GM10266 (cell line): ENCODE data around the gene ITPK1.

Experiments used
- DNase-seq: peaks from one replicate; pipeline ENCODE4 v3.0.0; 2012; ENCODE audit errors: extremely low spot score
- TF ChIP-seq, protein P1 (sequence below): IDR thresholded peaks from 2 replicates; pipeline ENCODE4 v1.5.1; 2012; ENCODE audit warnings: mild to moderate bottlenecking, low read depth; ENCODE audit not compliant: control insufficient read depth, insufficient read depth; ENCODE audit errors: missing control alignments

ITPK1 gene

DNA sequence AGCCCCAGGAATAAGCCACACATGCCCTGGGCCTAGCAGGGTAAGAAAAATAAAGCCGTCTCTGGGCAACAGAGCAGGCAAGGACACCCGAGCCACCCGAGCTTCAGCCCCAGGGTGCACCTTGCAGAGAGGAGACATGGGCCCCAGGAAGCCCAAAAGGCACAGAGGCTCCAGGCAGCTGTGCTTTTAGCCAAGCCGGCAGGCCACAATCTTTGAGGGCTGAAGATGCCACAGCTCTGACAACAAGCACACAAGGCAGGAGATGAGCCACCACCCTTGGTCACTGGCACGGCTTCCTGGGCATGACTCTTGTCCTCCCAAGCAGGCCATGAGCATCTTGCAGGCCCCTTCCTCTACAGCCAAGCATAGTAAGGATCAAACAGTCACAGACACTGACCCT is 86.3 kb downstream of the ITPK1 start:
- no peak for DNase-seq
- TF ChIP-seq, protein P1, sequence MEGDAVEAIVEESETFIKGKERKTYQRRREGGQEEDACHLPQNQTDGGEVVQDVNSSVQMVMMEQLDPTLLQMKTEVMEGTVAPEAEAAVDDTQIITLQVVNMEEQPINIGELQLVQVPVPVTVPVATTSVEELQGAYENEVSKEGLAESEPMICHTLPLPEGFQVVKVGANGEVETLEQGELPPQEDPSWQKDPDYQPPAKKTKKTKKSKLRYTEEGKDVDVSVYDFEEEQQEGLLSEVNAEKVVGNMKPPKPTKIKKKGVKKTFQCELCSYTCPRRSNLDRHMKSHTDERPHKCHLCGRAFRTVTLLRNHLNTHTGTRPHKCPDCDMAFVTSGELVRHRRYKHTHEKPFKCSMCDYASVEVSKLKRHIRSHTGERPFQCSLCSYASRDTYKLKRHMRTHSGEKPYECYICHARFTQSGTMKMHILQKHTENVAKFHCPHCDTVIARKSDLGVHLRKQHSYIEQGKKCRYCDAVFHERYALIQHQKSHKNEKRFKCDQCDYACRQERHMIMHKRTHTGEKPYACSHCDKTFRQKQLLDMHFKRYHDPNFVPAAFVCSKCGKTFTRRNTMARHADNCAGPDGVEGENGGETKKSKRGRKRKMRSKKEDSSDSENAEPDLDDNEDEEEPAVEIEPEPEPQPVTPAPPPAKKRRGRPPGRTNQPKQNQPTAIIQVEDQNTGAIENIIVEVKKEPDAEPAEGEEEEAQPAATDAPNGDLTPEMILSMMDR = no peak

GRCh38 chr14:93028724-93029076 is 87.0 kb downstream of the ITPK1 start:
- DNase-seq = no peak
- TF ChIP-seq, protein P1 = no peak

DNA sequence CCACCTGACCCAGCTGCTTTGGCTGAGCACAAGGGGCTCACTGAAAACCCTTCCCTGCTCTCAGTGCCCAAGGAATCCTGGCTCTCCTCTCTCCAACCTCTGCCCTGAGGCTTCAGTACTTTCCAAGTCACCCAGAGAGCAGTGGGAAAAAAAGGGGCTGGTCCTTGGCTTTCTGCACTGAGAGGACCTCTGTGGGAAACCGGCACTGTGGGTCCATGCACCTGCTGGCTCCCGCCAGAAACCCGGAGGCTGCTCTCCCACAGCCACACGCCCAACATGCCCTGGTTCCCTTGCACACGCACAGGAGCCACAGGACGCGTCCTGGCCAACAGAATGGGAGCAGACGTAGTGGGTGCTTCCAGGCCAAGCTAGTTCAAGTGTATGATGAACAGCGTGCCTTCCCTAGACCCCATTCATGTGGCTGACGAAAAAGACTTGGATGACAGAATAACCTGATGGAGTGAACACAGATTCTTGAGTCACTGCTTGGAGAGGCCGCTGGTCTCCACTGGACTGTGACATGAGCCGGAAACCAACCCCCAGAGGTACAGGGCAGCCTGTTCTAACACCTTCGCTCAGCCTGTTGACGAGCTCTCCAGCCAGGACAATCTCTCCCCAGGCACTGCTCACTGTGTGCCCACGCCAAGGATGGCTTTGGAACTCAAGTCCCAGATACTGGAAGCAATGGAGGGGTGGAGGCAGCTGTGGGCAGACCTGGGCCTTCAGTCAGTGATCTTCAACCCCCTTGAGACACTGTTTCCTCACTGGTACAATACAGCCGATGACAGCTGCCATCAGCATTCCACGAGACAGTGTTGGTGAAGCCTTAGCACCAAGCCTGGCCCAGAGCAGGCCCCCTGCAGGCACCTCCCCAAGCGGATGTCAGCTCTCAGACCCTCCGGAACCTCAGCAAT is 87.7 kb downstream of the ITPK1 start:
- TF ChIP-seq, protein P1 = no peak
- DNase-seq = no peak

DNA sequence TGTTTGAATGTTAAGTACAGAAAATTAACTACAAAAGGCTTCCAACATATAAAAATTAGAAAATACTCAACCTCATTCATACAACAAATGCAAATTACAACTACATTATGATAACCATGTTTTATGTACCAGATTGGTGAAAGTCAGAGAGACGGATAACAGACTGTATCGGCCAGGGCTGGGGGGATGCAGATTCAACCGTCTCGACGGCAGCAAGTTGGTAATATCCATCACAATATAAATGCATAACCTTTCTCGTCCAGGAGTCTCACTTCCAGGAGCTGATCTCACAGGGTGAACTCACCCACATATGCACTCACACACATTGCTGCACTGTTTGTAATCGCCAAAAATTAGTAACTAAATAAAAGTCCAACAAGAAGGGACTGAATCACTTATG is 89.4 kb downstream of the ITPK1 start:
- TF ChIP-seq, protein P1 = no peak
- no peak for DNase-seq

DNA sequence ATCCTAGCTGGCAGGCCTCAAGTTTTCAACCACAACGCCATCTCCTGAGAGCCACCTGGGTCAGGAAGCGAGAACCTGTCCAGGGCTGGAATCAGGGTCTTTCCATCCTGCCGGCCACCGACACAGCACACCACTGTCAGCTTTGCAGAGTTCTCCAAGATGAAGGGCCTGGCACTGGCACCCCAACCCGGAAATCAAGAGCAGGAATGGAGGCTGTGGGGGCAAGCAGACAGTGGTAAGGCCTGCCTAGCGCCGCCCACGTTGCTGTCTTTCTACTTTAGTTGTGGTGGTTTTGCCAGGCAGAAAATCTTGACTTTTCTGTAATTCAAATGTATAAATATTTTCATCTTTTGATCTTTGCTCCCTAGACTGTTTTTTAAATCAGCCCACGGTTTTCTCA is 90.7 kb downstream of the ITPK1 start:
- no peak for DNase-seq
- TF ChIP-seq, protein P1 = no peak

- TF ChIP-seq, protein P1 = no peak
- no peak for DNase-seq
These were observed 91.2 kb downstream of the ITPK1 start for GRCh38 chr14:93024493-93024892.

DNA sequence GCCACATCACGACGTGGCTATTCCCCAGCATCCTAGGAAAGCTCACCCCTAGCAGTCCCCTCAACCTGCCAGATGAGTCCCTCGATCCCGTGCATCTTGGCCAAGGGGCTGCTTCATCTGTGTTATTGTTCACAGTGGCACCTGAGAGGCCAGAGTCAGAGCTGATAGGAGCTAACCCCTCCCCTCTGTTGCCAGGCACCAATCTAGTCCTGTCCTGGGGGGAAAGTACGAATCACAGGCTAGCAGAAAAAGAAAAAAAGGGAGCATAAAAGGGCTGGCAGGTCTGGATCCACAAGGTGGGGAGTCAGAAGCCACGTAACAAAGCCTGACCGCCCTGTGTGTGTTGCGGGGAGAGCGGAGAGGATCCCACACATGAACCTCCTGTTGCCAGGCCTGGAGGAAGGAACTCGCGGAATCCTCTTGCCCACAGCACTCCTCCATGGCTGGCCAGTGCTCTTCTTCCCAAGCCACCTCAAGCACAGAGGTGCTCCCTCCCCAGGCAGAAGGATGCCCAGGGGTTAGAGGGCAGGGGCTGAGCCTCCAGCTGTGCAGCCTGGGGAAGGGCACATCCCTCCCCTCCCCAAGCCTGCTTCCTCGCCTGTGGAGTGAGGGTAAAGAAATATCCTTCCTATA is 91.8 kb downstream of the ITPK1 start:
- TF ChIP-seq, protein P1 = no peak
- no peak for DNase-seq
